ENCODE data around the gene MAGEB4.
A peak's percentile ranks its signal among the peaks of the same experiment; 100 is the strongest.
"Not testable (repeated sequence)": the region's sequence is repeated elsewhere in the genome, so short reads cannot be mapped to it uniquely, and the experiment has no call there.

Gene MAGEB4, protein sequence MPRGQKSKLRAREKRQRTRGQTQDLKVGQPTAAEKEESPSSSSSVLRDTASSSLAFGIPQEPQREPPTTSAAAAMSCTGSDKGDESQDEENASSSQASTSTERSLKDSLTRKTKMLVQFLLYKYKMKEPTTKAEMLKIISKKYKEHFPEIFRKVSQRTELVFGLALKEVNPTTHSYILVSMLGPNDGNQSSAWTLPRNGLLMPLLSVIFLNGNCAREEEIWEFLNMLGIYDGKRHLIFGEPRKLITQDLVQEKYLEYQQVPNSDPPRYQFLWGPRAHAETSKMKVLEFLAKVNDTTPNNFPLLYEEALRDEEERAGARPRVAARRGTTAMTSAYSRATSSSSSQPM

DNA sequence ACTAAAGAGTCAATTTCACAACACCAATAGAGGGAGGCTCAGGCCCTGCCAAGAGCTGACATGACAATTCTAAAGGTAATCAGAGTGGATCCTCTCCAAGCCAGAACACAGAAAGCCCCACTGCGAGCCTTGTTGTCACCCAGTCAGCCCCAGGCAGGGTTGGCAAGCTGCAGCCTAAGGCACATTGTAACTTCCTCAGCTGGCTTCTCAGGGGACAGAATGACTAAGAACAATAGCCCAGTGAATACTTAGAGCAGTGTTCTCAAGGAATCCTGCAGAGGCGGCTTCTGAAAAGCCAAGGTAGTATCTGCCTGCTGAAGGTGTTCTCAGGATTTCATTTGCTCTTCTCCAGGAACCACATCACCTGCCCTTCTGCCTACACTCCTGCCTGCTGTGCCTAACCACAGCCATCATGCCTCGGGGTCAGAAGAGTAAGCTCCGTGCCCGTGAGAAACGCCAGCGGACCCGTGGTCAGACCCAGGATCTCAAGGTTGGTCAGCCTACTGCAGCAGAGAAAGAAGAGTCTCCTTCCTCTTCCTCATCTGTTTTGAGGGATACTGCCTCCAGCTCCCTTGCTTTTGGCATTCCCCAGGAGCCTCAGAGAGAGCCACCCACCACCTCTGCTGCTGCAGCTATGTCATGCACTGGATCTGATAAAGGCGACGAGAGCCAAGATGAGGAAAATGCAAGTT lies at the start of gene MAGEB4:
MAGEB4 (plus strand) TSS at position 277 of the 692 bp plus-strand sequence; CDS start at position 413, 136 bp downstream.
- DNase-seq, result no peak

DNA sequence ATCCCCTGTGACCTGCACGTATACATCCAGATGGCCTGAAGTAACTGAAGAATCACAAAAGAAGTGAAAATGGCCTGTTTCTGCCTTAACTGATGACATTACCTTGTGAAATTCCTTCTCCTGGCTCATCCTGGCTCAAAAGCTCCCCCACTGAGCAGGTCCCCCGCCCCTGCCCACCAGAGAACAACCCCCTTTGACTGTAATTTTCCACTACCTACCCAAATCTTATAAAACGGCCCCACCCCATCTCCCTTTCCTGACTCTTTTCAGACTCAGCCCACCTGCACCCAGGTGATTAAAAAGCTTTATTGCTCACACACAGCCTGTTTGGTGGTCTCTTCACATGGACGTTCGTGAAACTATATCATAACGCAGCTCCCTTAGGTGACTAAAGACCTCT lies 47.9 kb upstream of the MAGEB4 start:
- DNase-seq, result not testable (repeated sequence)

DNA sequence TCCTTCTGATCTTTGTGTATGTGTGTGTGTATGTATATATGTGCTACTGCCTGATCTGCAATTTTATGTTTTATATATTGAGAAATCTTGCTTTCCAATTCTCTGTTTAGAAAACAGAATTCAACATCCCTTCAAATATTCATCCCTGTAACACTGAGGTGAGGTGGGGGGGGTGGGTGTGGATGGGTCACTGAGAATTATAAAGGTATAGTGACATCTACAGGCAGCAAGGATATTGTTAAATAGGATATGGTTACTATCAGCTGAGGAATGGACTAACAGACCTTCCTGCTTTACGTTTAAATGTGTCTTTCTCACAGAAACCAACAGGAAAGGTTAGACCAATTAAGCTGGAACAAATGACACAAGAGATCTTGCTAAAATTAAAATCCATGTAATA lies 45.5 kb upstream of the MAGEB4 start:
- peak in 1 of 2 experiments; percentile 19 for DNase-seq

DNA sequence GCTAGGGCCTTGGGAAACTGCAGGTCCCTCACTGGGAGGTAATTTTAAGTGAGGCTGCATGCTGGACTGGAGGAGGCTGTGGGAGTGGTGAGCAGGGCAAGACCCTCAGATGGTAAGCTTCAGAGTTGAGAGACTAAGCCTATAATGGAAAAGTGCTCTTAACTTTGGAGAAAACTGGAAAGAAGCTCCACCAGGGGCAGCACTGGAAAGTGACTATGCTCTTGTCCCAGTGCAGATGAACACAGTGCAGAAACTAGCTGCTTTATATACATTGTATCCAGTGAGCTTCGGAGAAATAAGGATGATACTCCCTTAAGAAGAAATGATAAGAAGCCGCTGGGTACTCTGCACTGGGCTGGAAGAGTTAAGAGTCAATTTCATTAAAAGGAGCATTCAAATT lies 29.6 kb upstream of the MAGEB4 start:
- DNase-seq, result no peak

DNA sequence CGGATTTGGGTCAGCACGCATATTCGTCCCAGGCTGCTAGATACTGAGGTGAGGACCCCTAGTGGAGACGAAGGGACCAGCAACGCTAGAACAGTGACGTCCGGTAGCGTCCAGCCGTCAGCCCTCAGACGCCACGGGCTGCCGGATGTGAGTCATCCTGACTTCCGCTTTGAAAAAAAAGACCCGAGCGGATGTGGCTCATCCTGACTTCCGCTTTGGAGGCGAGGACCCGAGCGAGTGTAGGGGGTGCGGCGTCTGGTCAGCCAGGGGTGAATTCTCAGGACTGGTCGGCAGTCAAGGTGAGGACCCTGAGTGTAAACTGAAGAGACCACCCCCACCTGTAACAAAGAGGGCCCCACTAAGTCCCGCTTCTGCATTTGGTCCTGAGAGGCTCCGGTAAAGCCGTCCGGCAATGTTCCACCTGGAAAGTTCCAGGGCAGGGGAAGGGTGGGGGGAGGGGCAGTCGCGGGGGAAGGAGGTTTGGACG lies 26.4 kb upstream of the MAGEB4 start, which contains the start of gene MAGEB2:
MAGEB2 (plus strand) TSS at position 207 of the 487 bp plus-strand sequence. CDS start 3,018 bp downstream, outside the sequence.
- no peak for DNase-seq

DNA sequence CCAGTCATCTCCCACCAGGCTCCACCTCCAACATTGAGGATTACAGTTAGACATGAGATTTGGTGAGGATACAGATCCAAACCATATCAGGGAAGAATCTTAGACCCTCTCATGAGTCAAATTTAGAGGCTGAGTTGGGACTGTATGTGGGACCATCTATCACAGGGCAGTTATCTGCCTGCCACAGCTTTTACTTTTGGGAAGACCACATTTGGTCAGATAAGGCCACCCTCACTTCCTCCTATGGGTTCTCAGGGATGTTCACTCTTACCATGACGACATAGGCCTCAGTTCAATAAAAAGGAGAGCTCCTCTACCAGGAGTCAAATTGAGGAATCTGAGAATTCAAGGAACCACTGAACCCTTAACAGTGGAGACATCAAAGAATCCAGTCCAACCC lies 24.3 kb upstream of the MAGEB4 start:
- no peak for DNase-seq

DNA sequence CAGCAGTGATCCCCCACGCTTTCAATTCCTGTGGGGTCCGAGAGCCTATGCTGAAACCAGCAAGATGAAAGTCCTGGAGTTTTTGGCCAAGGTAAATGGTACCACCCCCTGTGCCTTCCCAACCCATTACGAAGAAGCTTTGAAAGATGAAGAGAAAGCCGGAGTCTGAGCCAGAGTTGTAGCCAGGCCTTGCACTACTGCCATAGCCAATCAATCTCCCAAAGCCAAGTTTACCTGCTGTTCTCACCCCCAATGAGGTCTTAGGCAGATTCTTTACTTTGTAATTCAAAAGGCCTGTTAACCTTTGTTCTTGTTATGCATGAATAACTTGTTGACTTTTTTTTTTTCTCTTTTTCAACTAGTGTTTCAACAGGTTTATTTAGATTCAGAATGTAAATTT lies 22.4 kb upstream of the MAGEB4 start:
- DNase-seq, result no peak

DNA sequence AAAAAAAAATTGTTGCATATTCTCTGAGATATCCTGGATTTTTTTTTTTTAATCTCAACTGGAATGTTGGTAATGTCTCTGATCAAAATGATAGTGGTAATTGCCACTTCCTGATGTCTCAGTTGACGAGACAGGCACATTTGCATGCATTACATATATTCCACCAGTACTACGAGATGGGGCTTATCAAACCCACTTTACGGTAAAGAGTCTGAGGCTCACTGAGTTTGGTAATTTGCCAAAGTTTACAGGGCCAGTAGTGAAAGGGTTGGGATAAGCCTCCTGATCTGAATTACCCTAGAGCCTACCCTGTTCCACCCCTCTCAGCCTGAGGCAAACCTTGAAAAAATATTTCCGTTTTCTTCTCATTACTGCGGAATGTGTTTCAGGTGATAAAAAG lies 21.1 kb upstream of the MAGEB4 start:
- no peak for DNase-seq

DNA sequence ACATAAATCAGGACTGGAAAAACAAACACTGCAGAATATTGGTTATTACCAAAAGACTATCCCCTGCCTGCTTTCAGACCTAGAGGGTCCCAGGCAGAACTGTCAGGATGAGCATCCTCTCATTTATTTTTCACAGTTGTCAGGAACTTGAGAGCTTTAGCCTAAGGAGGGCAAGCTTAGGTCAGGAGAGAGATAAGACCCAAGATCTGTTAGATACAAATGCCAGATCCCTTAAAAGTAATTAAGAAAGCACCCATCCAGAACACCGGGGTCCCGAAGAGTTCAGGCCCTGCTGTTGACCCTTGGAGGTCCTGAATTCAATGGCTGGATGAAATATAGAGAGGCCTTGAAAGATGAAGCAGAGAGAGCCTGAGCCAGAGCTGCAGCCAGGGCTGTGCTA lies 17.3 kb upstream of the MAGEB4 start:
- no peak for DNase-seq

DNA sequence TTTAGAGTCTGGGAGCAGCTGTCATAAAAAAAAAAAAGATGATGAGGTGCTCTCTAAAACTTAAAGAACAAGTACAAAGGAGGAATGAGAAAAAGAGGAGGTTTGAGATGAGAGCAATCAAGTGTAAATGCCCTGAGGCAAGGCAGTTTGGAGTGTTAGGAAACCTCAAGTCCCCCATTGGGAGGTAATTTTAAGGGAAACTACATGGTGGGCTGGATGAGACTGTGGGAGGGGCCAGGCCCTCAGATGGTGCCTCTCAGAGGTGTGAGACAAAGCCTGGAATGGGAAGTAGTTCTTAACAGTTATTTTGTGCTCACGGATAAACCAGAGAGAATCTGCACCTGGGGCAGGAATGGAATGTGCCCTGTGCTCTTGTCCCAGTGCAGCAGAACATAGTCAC lies 13.3 kb upstream of the MAGEB4 start:
- DNase-seq, result no peak

DNA sequence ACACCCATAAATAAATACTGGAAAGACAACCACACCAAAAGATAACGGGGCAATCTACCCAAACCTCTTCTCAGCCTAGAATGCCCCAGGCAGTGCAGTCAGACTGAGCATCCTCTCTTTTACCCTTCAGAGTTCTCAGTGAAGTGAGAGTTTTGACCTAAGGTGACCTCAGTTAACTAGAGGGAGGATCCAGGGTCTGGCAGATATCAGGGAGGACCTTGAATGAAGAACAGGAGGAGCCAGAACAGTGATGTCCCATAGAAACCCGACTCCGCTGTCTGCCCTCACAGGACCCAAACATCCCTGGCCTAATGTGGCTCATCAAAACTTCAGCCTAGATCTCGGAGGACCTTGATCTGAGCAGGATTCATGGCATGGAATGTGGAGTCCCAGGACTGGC lies 11.4 kb upstream of the MAGEB4 start, which contains the start of gene MAGEB3:
MAGEB3 (plus strand) TSS at position 263 of the 400 bp plus-strand sequence. CDS start 5,268 bp downstream, outside the sequence.
- no peak for DNase-seq

DNA sequence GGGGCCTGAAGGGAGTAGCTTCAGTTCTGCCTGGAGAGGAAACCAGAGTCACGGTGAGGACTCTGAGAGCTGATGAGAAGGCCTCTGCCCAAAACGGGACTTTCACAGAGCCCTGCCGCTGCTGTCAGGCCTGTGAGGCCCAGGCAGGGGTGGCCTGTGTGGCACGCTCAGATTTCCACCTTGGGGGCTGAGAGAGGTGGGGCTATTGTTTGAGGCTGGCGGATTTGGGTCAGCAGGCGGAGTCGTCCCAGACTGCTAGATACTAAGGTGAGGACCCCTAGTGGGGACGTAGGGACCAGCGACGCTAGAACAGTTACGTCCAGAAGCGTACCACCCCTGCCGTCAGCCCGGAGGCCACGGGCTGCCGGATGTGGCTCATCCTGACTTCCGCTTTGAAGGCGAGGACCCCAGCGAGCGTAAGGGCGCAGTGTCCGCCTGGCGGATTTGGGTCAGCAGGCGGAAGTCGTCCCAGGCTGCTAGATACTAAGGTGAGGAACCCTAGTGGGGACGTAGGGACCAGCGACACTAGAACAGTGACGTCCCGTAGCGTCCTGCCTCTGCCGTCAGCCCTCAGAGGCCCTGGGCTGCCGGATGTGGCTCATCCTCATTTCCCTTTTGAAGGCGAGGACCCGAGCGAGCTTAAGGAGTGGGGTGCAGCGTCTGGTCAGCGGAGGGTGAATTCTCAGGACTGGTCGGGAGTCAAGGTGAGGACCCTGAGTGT lies 5.1 kb downstream of the MAGEB4 start, which contains the start of gene MAGEB1:
MAGEB1 (plus strand) TSS at position 378 of the 721 bp plus-strand sequence. CDS start 3,348 bp downstream, outside the sequence.
- no peak for DNase-seq

DNA sequence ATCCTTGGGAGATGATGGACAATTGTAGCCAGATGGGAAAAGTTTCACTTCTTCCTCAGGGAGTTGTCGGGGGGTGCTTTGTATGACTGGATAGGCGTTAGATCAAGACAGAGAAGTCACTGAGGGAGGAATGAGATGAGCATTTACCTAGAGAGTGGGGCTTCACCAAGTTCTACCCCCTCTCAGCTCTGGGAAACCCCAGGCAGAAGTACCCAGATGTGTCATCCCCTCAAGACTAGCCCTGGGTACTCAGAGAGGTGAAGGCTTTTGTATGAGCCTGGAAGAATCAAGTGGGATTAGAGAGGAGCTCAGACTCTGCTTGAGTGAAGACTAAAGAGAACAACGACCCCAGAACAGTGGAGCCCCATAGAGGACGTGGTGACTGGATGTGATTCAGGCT lies 7.1 kb downstream of the MAGEB4 start:
- no peak for DNase-seq

DNA sequence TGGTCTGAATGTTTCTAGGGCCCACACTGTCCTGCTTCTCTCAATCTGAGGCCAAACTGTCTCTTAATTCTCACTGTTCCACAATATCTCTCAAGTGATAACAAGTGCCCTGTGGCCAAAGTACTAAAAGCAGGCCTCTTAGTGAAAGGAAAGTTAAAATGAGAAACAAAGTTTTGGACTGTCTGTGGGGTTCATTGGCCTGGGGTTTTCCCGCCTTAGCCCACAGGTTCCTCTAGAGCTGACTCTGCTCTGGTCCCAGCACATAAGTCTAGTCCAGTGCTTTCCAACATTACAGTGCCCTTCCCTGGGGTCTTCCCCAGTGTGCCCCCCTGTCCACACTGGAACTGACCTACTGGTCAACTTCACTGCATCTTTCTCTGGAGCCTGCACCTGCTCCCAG lies 11.5 kb downstream of the MAGEB4 start:
- DNase-seq, result no peak

DNA sequence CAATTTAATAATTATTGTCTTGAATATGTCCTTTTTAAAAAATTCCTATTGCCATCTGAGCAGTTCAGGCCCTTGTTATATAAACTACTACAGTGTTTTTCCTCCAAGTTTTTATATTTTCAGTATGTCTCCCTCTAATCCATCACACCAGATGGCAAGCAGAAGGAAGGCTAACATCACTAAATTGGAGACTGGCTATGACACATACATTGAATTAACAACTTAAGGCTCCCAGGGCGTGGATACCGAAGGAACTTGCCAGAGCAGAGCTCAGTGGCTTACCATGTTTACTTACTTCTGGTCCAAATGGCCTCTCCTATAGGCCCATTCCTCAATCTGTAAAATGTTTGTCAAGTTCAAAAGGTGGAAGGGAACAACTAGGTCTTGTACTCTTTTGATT lies 18.1 kb downstream of the MAGEB4 start:
- DNase-seq, result no peak

DNA sequence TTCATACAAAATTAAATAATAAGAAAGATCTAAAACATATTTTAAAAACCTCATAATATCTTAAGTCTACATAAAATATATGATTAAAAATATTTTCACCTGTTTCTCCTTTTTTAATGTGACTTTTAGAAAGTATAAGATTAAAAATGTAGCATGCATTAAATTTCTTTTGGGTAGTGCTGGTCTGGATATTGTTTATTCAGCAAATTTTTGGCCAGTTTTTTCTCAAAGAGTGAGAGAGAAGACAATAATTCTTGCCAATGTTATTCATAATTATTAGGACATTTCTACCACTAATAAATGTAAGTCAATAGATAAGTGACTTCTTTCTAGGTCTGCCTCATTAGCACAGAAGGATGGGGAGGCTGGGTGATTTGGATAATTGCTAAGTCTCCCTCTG lies 19.2 kb downstream of the MAGEB4 start:
- DNase-seq, result no peak

DNA sequence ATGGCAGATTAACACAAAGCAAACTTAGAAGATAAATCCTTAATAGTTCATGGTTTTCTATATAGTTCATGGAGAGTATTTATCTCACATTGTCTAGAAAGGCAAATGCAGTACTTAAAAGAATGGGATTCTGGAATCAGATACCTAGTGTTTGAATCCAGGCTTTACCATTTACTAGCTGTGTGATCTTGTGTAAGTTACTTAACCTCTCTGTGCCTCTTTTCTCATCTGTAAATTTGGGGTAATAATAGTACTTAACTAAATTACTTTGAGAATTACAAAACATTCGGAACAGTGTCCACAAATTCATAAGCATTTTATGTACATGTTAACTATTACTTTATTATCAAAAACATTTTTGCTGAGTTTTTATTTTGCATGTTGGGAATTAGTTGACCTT lies 21.0 kb downstream of the MAGEB4 start:
- DNase-seq, result no peak

DNA sequence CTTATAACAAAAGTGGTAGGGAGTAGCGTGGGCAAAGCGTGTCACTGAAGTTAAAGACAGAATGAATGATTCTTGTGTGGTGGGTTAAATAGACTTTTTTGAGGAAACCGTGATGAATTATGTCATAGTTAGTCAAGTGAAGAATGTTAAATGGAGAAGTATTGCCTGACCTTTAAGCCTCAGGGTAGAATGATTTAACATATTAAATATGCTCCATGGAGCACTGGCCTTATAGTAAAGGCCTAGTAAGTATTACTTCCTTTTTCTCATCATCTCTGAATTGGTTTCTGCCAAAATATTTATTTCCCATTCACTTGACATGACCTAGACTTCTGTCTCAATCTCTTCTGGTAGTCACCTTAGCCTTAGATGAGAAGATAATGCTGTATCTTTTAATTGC lies 28.8 kb downstream of the MAGEB4 start:
- DNase-seq, result no peak

DNA sequence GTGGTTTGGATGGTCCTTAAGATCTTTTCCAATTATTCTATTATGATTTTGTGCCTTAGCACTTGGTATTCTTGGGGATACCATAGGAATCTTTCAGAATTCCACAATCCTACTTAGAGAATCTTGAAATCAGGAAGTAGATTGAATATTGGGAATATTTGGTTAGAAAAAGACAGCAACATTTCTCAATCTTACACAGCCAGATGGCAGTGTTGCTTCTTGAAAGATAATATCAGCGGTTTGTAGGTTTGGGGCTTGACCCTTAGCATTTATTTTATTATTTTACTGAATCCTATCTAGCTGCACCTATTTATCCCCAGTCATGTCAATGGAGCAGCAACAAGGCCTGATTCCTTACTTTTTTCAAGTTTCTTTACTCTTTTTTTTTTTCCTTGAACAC lies 33.7 kb downstream of the MAGEB4 start:
- DNase-seq, result peak in 1 of 2 experiments; percentile 9

DNA sequence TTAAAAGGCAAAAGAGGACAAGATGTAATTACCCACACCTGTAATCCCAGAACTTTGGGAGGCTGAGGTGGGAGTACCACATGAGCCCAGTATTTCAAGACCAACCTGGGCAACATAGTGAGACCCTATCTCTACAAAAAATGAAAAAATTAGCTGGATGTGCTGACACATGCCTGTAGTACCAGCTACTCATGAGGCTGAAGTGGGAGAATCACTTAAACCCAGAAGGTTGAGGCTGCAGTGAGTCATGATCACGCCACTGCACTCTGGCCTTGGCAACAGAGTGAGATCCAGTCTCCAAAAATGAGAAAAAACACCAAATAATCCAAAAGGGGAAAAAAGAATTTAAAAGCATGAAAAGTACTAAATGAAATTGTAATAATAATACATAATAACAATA lies 36.6 kb downstream of the MAGEB4 start:
- DNase-seq, result no peak

DNA sequence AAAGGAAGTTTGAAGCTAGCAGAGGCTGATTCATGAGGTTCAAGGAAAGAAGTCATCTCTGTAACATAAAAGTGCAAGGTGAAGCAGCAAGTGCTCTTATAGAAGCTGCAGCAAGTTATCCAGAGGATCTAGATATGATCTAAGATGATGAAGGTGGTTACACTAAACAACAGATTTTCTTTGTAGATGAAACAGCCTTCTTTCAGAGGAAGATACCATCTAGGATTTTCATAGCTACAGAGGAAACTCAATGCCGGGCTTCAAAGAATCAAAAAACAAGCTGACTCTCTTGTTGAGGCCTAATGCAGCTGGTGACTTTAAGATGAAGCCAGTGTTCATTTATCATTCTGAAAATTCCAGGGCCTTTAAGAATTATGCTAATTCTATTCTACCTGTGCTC lies 38.6 kb downstream of the MAGEB4 start:
- DNase-seq, result no peak

DNA sequence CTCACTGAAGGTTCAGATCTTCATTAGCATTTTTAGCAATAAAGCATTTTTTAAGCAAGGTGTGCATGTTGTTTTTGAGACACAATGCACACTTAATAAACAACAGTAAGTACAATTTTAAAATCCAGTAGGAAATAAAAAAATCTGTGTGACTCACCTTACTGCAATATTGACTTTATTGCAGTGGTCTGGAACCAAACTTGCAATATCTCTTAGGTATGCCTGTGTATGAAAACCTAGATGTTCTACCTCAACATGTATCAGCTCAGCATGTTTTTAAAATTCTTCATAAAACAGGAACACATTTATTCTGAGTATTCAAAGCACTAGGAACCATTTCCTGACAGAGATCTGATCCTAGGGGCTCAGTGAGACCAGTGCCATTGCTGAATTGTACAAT lies 40.7 kb downstream of the MAGEB4 start:
- DNase-seq, result no peak
